ENCODE measurements around the gene FAM110A.
A peak's percentile ranks its signal among the peaks of the same experiment; 100 is the strongest.
"Not testable (repeated sequence)": the region's sequence is repeated elsewhere in the genome, so short reads cannot be mapped to it uniquely, and the experiment has no call there.

Gene FAM110A

GRCh38 chr20:844473-845225 is 11.1 kb downstream of the FAM110A start:
- peak; percentile 90 for DNase-seq (ENCODE audit: low read depth)

- DNase-seq (ENCODE audit: low read depth): no peak
These were observed 11.8 kb downstream of the FAM110A start for GRCh38 chr20:845226-845868.

GRCh38 chr20:845941-846893 is 12.7 kb downstream of the FAM110A start:
- no peak for DNase-seq (ENCODE audit: low read depth)

- peak; percentile 46 for DNase-seq (ENCODE audit: low read depth)
These were observed 13.4 kb downstream of the FAM110A start for GRCh38 chr20:846894-847278.

GRCh38 chr20:848193-848592 is 14.7 kb downstream of the FAM110A start:
- no peak for DNase-seq (ENCODE audit: low read depth)

GRCh38 chr20:848731-849130 is 15.2 kb downstream of the FAM110A start:
- DNase-seq (ENCODE audit: low read depth): not testable (repeated sequence)

- DNase-seq (ENCODE audit: low read depth): no peak
These were observed 20.0 kb downstream of the FAM110A start for GRCh38 chr20:853406-853996.

GRCh38 chr20:854601-855000 is 21.1 kb downstream of the FAM110A start:
- no peak for DNase-seq (ENCODE audit: low read depth)

- no peak for DNase-seq (ENCODE audit: low read depth)
These were observed 22.2 kb downstream of the FAM110A start for GRCh38 chr20:855466-856360.

- DNase-seq (ENCODE audit: low read depth): peak; percentile 38
These were observed 22.9 kb downstream of the FAM110A start for GRCh38 chr20:856361-856775.

GRCh38 chr20:858011-858410 is 24.5 kb downstream of the FAM110A start:
- no peak for DNase-seq (ENCODE audit: low read depth)

GRCh38 chr20:859751-860231 is 26.3 kb downstream of the FAM110A start:
- DNase-seq (ENCODE audit: low read depth): no peak

- no peak for DNase-seq (ENCODE audit: low read depth)
These were observed 27.4 kb downstream of the FAM110A start for GRCh38 chr20:860891-861290.

GRCh38 chr20:865440-865839 is 31.9 kb downstream of the FAM110A start:
- no peak for DNase-seq (ENCODE audit: low read depth)

GRCh38 chr20:868279-868678 is 34.8 kb downstream of the FAM110A start:
- no peak for DNase-seq (ENCODE audit: low read depth)

GRCh38 chr20:869606-870005 is 36.1 kb downstream of the FAM110A start:
- no peak for DNase-seq (ENCODE audit: low read depth)

- DNase-seq (ENCODE audit: low read depth): no peak
These were observed 37.2 kb downstream of the FAM110A start for GRCh38 chr20:870758-871157.

GRCh38 chr20:871436-871835 is 37.9 kb downstream of the FAM110A start:
- no peak for DNase-seq (ENCODE audit: low read depth)

GRCh38 chr20:871948-872347 is 38.4 kb downstream of the FAM110A start:
- DNase-seq (ENCODE audit: low read depth): no peak

- DNase-seq (ENCODE audit: low read depth): no peak
These were observed 39.5 kb downstream of the FAM110A start for GRCh38 chr20:872855-873520.

Data from stimulated activated CD4-positive, alpha-beta T cell treated with anti-CD3 and anti-CD28 coated beads, Interleukin-2, amount 100 ng/mL, for 4 hours (primary cell).